Lower lobe of right lung (tissue), 2 donors: ENCODE data around the gene TRAK1. TPM values are rescaled to one million over a fixed set of nuclear protein-coding genes. Genes with fewer than 3 reads are reported as not detected.

Experiments
- ATAC-seq, 2 donors: fragments of 200-7000 bp; cut with Tn5 transposase; one replicate each; pipeline ENCODE4 v1.9.1; 2020 to 2022; ENCODE audit warnings: mild to moderate bottlenecking in 2 of 2, moderate library complexity in 2 of 2
- DNase-seq: peaks from one replicate; pipeline ENCODE4 v3.0.0-alpha.2; 2020
- H3K27ac ChIP-seq: fragments of 200-600 bp; one replicate; pipeline ENCODE4 v1.8.0; 2022
- H3K27me3 ChIP-seq: fragments of 200-600 bp; one replicate; pipeline ENCODE4 v1.8.0; 2022; ENCODE audit warnings: low read depth
- H3K36me3 ChIP-seq: fragments of 200-600 bp; one replicate; pipeline ENCODE4 v1.8.0; 2022; ENCODE audit warnings: mild to moderate bottlenecking
- H3K4me1 ChIP-seq: fragments of 200-600 bp; one replicate; pipeline ENCODE4 v1.8.0; 2022
- H3K4me3 ChIP-seq: fragments of 200-600 bp; one replicate; pipeline ENCODE4 v1.8.0; 2022; ENCODE audit warnings: mild to moderate bottlenecking
- H3K9me3 ChIP-seq: fragments of 200-600 bp; one replicate; pipeline ENCODE4 v1.8.0; 2022
- CTCF ChIP-seq: fragments of 200-600 bp; IDR thresholded peaks from one replicate; pipeline ENCODE4 v1.8.0; 2022; ENCODE audit warnings: antibody characterized with exemption, mild to moderate bottlenecking
- intact Hi-C: fragments of 100-400 bp; cut with DNase I; formaldehyde crosslinking; loops from one replicate; pipeline ENCODE4 v1.11.0; 2022
- total RNA-seq: library from RNA; stranded (reverse); fragmentation: NEBNext Ultra II Directional; extraction: Animal tissue kit (Norgen Biotek cat#: 25700); gene quantifications from one replicate; pipeline ENCODE4 v1.2.1, GENCODE V29; 2021
- donor health status: DM: no; HTN: yes; CAD: no; lungs with severe emphysema.

Gene TRAK1
- total RNA-seq, 1 donor from 2014 or later: 50.6 TPM

GRCh38 chr3:42177801-42178150 is 86.6 kb downstream of the TRAK1 start:
- H3K4me3 ChIP-seq: no peak overlapping the region
- no peaks in the 10 kb centered on the region for H3K9me3 ChIP-seq
- no peak for TF ChIP-seq CTCF
- H3K4me1 ChIP-seq: peaks cover 18% of the 10 kb centered on the region
- H3K27ac ChIP-seq: no peak overlapping the region
- H3K36me3 ChIP-seq: peaks cover 9% of the 10 kb centered on the region
- no peak for ATAC-seq
- no peak for DNase-seq
- intact Hi-C loops: loop anchor here (10.0 kb wide), 1 partner anchor 53 kb away; no protein-coding TSS in a partner anchor
- H3K27me3 ChIP-seq: no peaks in the 10 kb centered on the region

- intact Hi-C loops: loop anchor here (10.0 kb wide), 1 partner anchor 54 kb away; no protein-coding TSS in a partner anchor
- ATAC-seq: peak; percentile 67 to 78
- no peak overlapping the region for H3K4me3 ChIP-seq
- no peaks in the 10 kb centered on the region for H3K9me3 ChIP-seq
- H3K36me3 ChIP-seq: peaks cover 9% of the 10 kb centered on the region
- peaks cover 18% of the 10 kb centered on the region for H3K4me1 ChIP-seq
- no peak for DNase-seq
- H3K27ac ChIP-seq: peak overlapping the region; percentile 26
- TF ChIP-seq CTCF: no peak
- H3K27me3 ChIP-seq: no peaks in the 10 kb centered on the region
Measured at GRCh38 chr3:42179110-42179725, 88.1 kb downstream of the TRAK1 start.

- intact Hi-C loops: no loop called here
- no peaks in the 10 kb centered on the region for H3K27me3 ChIP-seq
- no peak for ATAC-seq
- H3K36me3 ChIP-seq: peaks cover 23% of the 10 kb centered on the region
- no peaks in the 10 kb centered on the region for H3K9me3 ChIP-seq
- no peak for DNase-seq
- no peak overlapping the region for H3K4me3 ChIP-seq
- H3K4me1 ChIP-seq: peaks cover 18% of the 10 kb centered on the region
- H3K27ac ChIP-seq: no peak overlapping the region
- TF ChIP-seq CTCF: no peak
Measured at GRCh38 chr3:42180901-42181300, 89.7 kb downstream of the TRAK1 start.

- intact Hi-C loops: no loop called here
- no peak for DNase-seq
- Histone ChIP-seq H3K4me1 (peaks cover 18% of the 10 kb centered on the region), H3K36me3 (peaks cover 24% of the 10 kb centered on the region), H3K4me3 (no peak overlapping the region), H3K9me3 (no peaks in the 10 kb centered on the region), H3K27me3 (no peaks in the 10 kb centered on the region), H3K27ac (no peak overlapping the region)
- peak; percentile 61 to 65 for ATAC-seq
- no peak for TF ChIP-seq CTCF
Measured at GRCh38 chr3:42182555-42182954, 91.4 kb downstream of the TRAK1 start.

- no peak overlapping the region for H3K4me3 ChIP-seq
- DNase-seq (no peak), ATAC-seq (no peak)
- H3K27ac ChIP-seq: no peak overlapping the region
- no peaks in the 10 kb centered on the region for H3K9me3 ChIP-seq
- peaks cover 14% of the 10 kb centered on the region for H3K4me1 ChIP-seq
- TF ChIP-seq CTCF: no peak
- no peaks in the 10 kb centered on the region for H3K27me3 ChIP-seq
- H3K36me3 ChIP-seq: peaks cover 30% of the 10 kb centered on the region
- intact Hi-C loops: no loop called here
Measured at GRCh38 chr3:42183991-42184632, 93.0 kb downstream of the TRAK1 start.
